Activated CD8-positive, alpha-beta T cell treated with anti-CD3 and anti-CD28 coated beads, Interleukin-2, amount 10 ng/mL, durations not matched to agents 7 days and 5 days (primary cell): ENCODE data around the gene LYST. TPM values are rescaled to one million over a fixed set of nuclear protein-coding genes. Genes with fewer than 3 reads are reported as not detected.
A peak's percentile ranks its signal among the peaks of the same experiment; 100 is the strongest.

Experiments used
- ATAC-seq: fragments of 150-1000 bp; cut with Tn5 transposase; one replicate; pipeline ENCODE4 v1.10.0; 2021; ENCODE audit warnings: moderate library complexity
- CTCF ChIA-PET: fragments of 350-600 bp; sonication (Branson Sonifier 250); formaldehyde crosslinking; loops from one replicate; lab custom pipeline; 2021; ENCODE audit warnings: antibody characterized with exemption; lab: Charles Lee
- POLR2A ChIA-PET: fragments of 350-600 bp; sonication (Branson Sonifier 250); formaldehyde crosslinking; loops from one replicate; lab custom pipeline; 2021; ENCODE audit warnings: antibody characterized with exemption; lab: Charles Lee
- DNase-seq: peaks from one replicate; pipeline ENCODE4 v3.0.0-alpha.2; 2020
- H3K27ac Mint-ChIP-seq: one replicate; pipeline ENCODE4 v1.8.0; 2021; ENCODE audit warnings: mild to moderate bottlenecking, mixed read lengths
- H3K27me3 Mint-ChIP-seq: one replicate; pipeline ENCODE4 v1.8.0; 2021; ENCODE audit warnings: low read depth, mixed read lengths
- H3K36me3 Mint-ChIP-seq: one replicate; pipeline ENCODE4 v1.8.0; 2021; ENCODE audit warnings: low read depth, mixed read lengths
- H3K4me1 Mint-ChIP-seq: one replicate; pipeline ENCODE4 v1.8.0; 2021; ENCODE audit warnings: low read depth, mixed read lengths
- H3K4me3 Mint-ChIP-seq: one replicate; pipeline ENCODE4 v1.8.0; 2021; ENCODE audit warnings: mild to moderate bottlenecking, mixed read lengths
- H3K9me3 Mint-ChIP-seq: one replicate; pipeline ENCODE4 v1.8.0; 2022; ENCODE audit warnings: mixed read lengths; ENCODE audit not compliant: insufficient read depth
- total RNA-seq, 2 experiments: library from RNA; stranded (reverse); gene quantifications; one replicate each; pipeline ENCODE4 v1.2.3, GENCODE V29; 2021

The LYST gene
- total RNA-seq, 2 experiments from 2014 or later: 26.2 to 28.6 TPM

DNA sequence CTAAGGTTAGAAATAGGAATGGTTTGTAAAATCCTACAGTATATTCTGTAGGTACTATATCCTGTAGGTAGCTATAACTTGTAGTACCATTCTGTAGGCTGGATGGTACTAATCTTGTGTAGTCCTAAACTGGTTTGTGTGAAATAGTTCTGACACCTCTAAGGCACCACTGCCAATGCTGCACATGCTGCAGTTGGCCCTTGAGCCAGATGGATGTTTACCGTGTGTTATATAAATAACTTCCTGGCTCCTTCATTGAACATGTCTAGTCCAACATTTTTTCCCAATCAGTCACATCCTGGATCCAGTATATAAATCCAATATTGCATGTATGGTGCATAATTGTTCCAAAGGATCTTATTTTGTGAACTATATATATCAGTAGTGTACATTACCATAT is 127.6 kb downstream of the LYST start:
- CTCF ChIA-PET: interaction anchor here (0.5 to 1.6 kb wide), 3 partner anchors 104 to 903 kb away, joined by 3 read pairs; no protein-coding TSS in a partner anchor
- H3K36me3 Mint-ChIP-seq: peaks cover 25% of the 10 kb centered on the region
- H3K9me3 Mint-ChIP-seq: no peaks in the 10 kb centered on the region
- H3K4me3 Mint-ChIP-seq: no peak overlapping the region
- H3K27me3 Mint-ChIP-seq: no peaks in the 10 kb centered on the region
- POLR2A ChIA-PET: no interaction called here
- DNase-seq (no peak), ATAC-seq (no peak)
- H3K4me1 Mint-ChIP-seq: peaks cover 1% of the 10 kb centered on the region
- H3K27ac Mint-ChIP-seq: no peak overlapping the region

DNA sequence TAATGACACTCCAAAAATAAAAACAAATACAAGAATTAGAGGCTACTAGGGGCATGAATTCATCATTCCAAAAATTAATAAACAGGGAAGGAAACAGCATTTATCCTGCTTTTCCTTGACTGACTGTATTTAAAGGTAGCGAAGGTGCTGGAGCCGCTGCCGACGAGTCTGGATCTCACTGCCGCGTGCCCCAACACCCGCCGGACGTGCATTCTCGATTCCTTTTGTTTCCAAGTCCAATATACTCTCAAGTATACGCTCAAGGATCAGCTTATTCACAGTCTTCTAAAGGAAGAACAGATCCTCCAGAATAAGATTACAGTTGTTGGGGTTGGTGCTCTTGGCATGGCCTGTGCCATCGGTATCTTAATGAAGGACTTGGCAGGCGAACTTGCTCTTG is 129.0 kb downstream of the LYST start:
- CTCF ChIA-PET: no interaction called here

DNA sequence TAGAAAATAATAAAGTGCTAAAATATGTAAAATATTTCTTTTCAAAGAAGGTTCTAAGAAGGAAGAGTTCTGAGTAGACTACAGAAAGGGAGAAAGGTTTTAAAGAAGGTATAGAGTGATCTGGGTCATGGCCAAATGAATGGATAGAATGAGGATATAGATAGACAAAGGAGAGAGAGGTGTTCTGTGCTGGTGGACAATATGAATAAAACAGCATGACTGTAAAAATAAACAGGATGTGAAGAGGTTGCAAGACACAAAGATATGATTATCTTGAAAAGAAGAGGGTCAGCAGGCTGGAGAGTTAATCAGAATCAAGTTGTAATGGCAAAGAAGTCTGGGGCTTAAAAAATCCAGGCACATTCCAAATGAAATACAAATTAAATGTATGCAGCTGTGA is 130.4 kb downstream of the LYST start:
- Mint-ChIP-seq H3K36me3 (peaks cover 18% of the 10 kb centered on the region), H3K27me3 (no peaks in the 10 kb centered on the region), H3K4me3 (no peak overlapping the region), H3K27ac (no peak overlapping the region), H3K9me3 (no peaks in the 10 kb centered on the region), H3K4me1 (peaks cover 3% of the 10 kb centered on the region)
- CTCF ChIA-PET: no interaction called here
- DNase-seq (no peak), ATAC-seq (no peak)
- POLR2A ChIA-PET: interaction anchor here (0.6 kb wide), 1 partner anchor 334 kb away, joined by 3 read pairs; no protein-coding TSS in a partner anchor

More for the DNA sequence above, 129.0 kb downstream of the LYST start:
- DNase-seq (no peak), ATAC-seq (no peak)
- Mint-ChIP-seq H3K4me3 (no peak overlapping the region), H3K27me3 (no peaks in the 10 kb centered on the region), H3K27ac (no peak overlapping the region), H3K36me3 (peaks cover 25% of the 10 kb centered on the region), H3K9me3 (no peaks in the 10 kb centered on the region), H3K4me1 (peaks cover 3% of the 10 kb centered on the region)
- POLR2A ChIA-PET: no interaction called here

DNA sequence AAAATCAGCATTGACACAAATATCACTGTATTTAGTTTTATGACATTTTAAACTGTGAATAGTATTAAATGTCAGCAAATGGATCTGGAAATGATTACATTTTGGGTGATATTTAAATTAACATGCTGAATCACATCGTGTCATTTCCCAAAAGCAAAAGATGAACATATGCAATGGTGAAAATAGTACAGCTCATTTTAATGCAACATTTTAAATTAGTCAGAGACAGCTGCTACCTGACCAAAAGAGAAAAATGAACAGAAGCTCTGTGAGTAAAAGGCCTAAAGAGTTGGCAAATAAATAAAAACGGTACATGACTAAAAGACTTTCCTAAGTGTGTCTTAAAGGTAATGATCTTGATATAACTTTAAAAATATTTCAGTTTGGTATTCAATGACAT is 131.1 kb downstream of the LYST start:
- no peak overlapping the region for H3K27ac Mint-ChIP-seq
- ATAC-seq (no peak), DNase-seq (no peak)
- H3K9me3 Mint-ChIP-seq: no peaks in the 10 kb centered on the region
- POLR2A ChIA-PET: no interaction called here
- CTCF ChIA-PET: interaction anchor here (0.6 to 2.0 kb wide), 2 partner anchors 49 to 236 kb away, joined by 3 to 9 read pairs; no protein-coding TSS in a partner anchor
- H3K27me3 Mint-ChIP-seq: no peaks in the 10 kb centered on the region
- peaks cover 17% of the 10 kb centered on the region for H3K36me3 Mint-ChIP-seq
- no peak overlapping the region for H3K4me3 Mint-ChIP-seq
- H3K4me1 Mint-ChIP-seq: peaks cover 3% of the 10 kb centered on the region

DNA sequence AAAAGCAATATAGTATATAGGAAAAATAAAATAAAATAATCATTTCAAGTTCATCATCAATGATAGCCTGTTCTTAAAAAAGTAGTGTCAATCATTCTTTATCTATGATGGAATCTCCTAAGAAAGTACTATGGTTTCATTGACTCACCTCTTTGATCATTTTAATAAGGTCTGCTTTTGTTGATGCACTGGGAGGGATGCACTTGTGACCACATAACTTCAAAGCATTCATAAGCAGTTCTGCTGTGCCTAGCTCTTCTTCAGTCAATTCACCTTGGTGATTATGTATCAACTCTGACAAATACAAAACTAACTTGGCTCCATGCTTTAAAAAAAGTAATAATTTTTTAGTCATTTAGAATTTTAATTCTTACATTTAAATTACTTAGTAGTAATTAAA is 132.4 kb downstream of the LYST start:
- CTCF ChIA-PET: interaction anchor here (1.4 to 2.0 kb wide), 2 partner anchors 109 to 238 kb away, joined by 3 to 9 read pairs; no protein-coding TSS in a partner anchor
- no peaks in the 10 kb centered on the region for H3K27me3 Mint-ChIP-seq

DNA sequence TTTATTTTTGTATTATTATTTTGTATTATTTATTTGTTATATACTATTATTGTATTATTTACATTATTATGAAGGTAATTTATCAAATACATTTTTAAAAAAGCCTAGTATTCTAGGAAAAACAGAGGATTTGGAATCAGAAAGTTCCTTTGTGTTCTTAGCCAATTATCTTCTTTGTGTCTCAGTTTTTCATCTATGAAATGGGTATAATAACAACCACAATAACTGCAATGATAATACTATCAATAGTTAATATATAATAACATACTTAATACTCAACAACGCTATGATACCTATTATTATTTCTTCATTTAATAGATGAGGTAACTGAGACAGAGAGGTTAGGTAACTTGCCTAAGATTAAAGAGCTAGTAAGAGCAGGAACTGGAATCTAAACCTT is 136.7 kb downstream of the LYST start:
- POLR2A ChIA-PET: no interaction called here
- DNase-seq (no peak), ATAC-seq (no peak)
- CTCF ChIA-PET: interaction anchor here (0.7 to 1.8 kb wide), 3 partner anchors 213 to 244 kb away, joined by 3 to 9 read pairs (median 5); no protein-coding TSS in a partner anchor
- Mint-ChIP-seq H3K27ac (no peak overlapping the region), H3K4me1 (peaks cover 3% of the 10 kb centered on the region), H3K27me3 (no peaks in the 10 kb centered on the region), H3K9me3 (no peaks in the 10 kb centered on the region), H3K36me3 (peaks cover 3% of the 10 kb centered on the region), H3K4me3 (no peak overlapping the region)

More for the DNA sequence above, 132.4 kb downstream of the LYST start:
- ATAC-seq (peak; percentile 97), DNase-seq (peak; percentile 30)
- POLR2A ChIA-PET: interaction anchor here (0.7 kb wide), 1 partner anchor 237 kb away, joined by 3 read pairs; no protein-coding TSS in a partner anchor
- Mint-ChIP-seq H3K27ac (no peak overlapping the region), H3K4me3 (no peak overlapping the region), H3K4me1 (peaks cover 3% of the 10 kb centered on the region), H3K36me3 (peaks cover 11% of the 10 kb centered on the region), H3K9me3 (no peaks in the 10 kb centered on the region)

DNA sequence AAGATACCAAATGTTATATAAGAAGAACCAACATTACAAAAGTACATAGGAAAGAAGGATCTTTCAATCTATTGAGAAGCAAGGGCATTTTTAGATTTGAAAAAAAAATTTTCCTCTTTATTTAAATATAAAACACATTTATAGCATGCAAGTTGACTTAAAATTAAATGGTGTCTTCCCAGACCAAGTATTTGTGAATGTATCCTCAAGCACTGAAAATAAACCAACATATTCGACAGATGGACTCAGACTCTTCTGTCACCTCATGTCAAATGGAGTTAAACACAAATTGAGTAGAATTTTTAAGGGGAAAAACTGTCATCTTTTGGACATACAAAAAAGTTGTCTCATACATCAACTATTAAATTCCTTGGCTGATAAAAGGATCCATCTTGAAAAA is 140.1 kb downstream of the LYST start:
- POLR2A ChIA-PET: no interaction called here
- H3K27ac Mint-ChIP-seq: no peak overlapping the region
- peaks cover 3% of the 10 kb centered on the region for H3K36me3 Mint-ChIP-seq
- H3K4me1 Mint-ChIP-seq: no peaks in the 10 kb centered on the region
- H3K27me3 Mint-ChIP-seq: no peaks in the 10 kb centered on the region
- DNase-seq (no peak), ATAC-seq (no peak)
- H3K9me3 Mint-ChIP-seq: no peaks in the 10 kb centered on the region
- H3K4me3 Mint-ChIP-seq: no peak overlapping the region
- CTCF ChIA-PET: no interaction called here

DNA sequence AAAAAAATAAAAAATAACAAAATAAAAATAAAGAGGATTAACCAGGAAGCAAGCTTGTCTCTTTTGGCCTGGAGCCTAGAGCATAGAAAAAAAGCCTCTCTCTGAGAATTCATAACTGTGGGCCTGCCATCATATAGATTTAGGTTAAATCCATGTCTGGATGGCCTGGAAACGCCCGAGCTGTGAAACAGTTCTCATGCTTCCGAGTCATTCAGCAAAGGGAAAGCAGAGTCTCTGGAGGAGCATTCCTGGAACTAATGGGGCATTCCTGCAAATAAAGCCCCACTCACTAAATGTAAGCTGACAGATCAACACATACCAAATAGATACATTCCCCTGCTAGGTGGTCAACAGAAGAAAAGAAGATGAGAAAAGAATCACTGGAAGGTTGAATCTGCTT is 141.3 kb downstream of the LYST start:
- H3K27me3 Mint-ChIP-seq: no peaks in the 10 kb centered on the region
- CTCF ChIA-PET: no interaction called here
- DNase-seq (no peak), ATAC-seq (no peak)
- POLR2A ChIA-PET: no interaction called here
- H3K9me3 Mint-ChIP-seq: no peaks in the 10 kb centered on the region
- no peak overlapping the region for H3K27ac Mint-ChIP-seq
- no peak overlapping the region for H3K4me3 Mint-ChIP-seq
- no peaks in the 10 kb centered on the region for H3K4me1 Mint-ChIP-seq
- peaks cover 6% of the 10 kb centered on the region for H3K36me3 Mint-ChIP-seq

DNA sequence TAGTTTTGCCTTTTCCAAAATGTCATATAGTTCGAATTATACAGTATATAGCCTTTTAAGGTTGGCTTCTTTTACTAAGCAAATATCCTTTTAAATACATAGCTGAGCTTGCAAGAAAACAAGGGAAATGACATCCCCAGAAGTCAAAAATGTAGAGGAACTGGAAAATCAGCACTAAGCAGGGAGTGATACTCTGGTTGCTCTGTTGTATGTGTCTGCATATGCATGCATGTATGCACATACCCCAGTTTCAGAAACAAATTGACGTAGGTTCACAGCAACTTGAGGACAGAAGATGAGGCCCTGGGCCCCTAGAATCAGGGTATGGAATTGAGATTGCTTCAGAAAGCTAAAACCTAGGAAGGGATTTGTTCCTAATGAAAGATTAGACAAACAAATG is 142.0 kb downstream of the LYST start:
- no peaks in the 10 kb centered on the region for H3K9me3 Mint-ChIP-seq
- no peaks in the 10 kb centered on the region for H3K4me1 Mint-ChIP-seq
- ATAC-seq (no peak), DNase-seq (no peak)
- H3K36me3 Mint-ChIP-seq: peaks cover 9% of the 10 kb centered on the region
- no peak overlapping the region for H3K27ac Mint-ChIP-seq
- no peaks in the 10 kb centered on the region for H3K27me3 Mint-ChIP-seq
- ChIA-PET POLR2A (no interaction called here), CTCF (no interaction called here)
- no peak overlapping the region for H3K4me3 Mint-ChIP-seq

DNA sequence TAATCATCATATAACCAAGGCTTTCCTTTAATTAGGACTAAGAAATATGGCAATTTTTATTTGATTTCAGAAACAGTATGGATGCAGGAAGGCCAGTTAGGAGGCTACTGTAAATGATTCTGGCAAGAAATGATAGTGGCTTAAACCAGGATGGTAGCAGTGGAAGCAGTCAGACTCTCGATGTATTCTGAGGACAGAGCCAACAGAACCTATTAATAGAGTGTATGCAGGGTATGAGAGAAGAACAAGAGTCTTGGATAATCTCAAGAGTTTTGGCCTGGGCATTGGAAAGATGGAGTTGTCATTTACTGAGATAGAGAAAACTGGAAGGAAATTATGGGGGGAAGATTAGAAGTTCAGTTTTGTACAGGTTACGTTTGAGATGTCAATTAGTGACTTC is 143.8 kb downstream of the LYST start:
- ChIA-PET CTCF (no interaction called here), POLR2A (no interaction called here)
- no peak overlapping the region for H3K27ac Mint-ChIP-seq
- H3K36me3 Mint-ChIP-seq: peaks cover 15% of the 10 kb centered on the region
- no peaks in the 10 kb centered on the region for H3K4me1 Mint-ChIP-seq
- H3K4me3 Mint-ChIP-seq: no peak overlapping the region
- DNase-seq (no peak), ATAC-seq (no peak)
- H3K27me3 Mint-ChIP-seq: no peaks in the 10 kb centered on the region
- no peaks in the 10 kb centered on the region for H3K9me3 Mint-ChIP-seq

DNA sequence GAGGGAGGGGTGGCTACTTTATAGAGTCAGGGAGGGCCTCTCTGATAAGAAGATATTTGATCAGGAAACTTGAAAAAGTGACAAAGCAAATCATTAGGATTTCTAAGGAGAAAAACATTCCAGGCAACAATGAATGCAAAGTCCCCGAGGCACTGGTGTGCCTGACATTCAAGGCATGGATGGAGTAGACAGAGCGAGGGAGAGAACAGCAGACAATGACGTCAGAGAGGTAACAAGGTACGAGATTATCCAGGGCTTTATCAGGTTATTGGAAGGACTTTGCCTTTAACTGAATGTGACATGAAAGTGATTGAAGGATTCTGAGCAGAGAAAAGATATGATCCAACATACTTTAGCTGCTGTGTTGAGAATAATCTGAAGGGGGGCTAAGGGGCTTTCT is 144.7 kb downstream of the LYST start:
- no peaks in the 10 kb centered on the region for H3K9me3 Mint-ChIP-seq
- DNase-seq: no peak
- CTCF ChIA-PET: no interaction called here
- no peaks in the 10 kb centered on the region for H3K27me3 Mint-ChIP-seq
- H3K4me3 Mint-ChIP-seq: no peak overlapping the region
- ATAC-seq: no peak
- POLR2A ChIA-PET: no interaction called here
- no peak overlapping the region for H3K27ac Mint-ChIP-seq
- H3K4me1 Mint-ChIP-seq: no peaks in the 10 kb centered on the region
- H3K36me3 Mint-ChIP-seq: peaks cover 17% of the 10 kb centered on the region

DNA sequence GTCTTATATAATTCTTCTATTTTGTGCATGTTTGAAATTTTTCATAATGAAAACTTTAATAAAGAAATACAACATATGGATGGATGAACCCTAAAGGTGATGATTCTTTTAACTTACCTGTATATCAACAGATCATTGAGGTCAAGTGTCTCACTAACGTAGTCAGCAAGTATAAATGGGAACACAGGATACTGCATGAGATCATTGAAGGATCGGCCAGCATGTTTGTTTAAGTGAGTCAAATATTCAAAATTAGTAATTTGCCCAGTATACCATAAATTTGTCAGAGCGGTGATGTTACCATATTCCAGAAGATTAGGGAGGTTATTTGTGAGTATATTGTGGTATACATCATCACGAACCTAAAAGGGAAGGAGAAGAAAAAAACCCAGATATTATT is 146.2 kb downstream of the LYST start:
- Mint-ChIP-seq H3K9me3 (no peaks in the 10 kb centered on the region), H3K36me3 (peaks cover 18% of the 10 kb centered on the region), H3K4me3 (no peak overlapping the region), H3K27ac (no peak overlapping the region), H3K4me1 (no peaks in the 10 kb centered on the region), H3K27me3 (no peaks in the 10 kb centered on the region)
- POLR2A ChIA-PET: no interaction called here
- DNase-seq (no peak), ATAC-seq (no peak)
- CTCF ChIA-PET: no interaction called here
